ENCODE results near the gene THOC6. TPM values are rescaled to one million over a fixed set of nuclear protein-coding genes. Genes with fewer than 3 reads are reported as not detected.
A peak's percentile ranks its signal among the peaks of the same experiment; 100 is the strongest.

THOC6 gene
- total RNA-seq, 1 experiment from 2014 or later, result 76.5 TPM

- ChIA-PET POLR2A (no interaction called here), CTCF (interaction anchor here (0.8 to 1.7 kb wide), 5 partner anchors 34 to 96 kb away, joined by 3 to 15 read pairs (median 5); partner anchors contain the start of gene PAQR4)
- ATAC-seq (no peak; the same call in 1 of the 2 replicates), DNase-seq (ENCODE audit: low spot score) (no peak)
- H3K36me3 Mint-ChIP-seq, result no peaks in the 10 kb centered on the region
- H3K9me3 Mint-ChIP-seq, result no peaks in the 10 kb centered on the region
- peak within 1 kb of the TSS; percentile 88 for H3K27ac Mint-ChIP-seq
- peaks cover 24% of the 10 kb centered on the region for H3K4me1 Mint-ChIP-seq
- TF ChIP-seq GABPB1 (CRISPR knock-in tag; IDR thresholded peaks at IDR 0.05) (peak; percentile 79; the same call in 1 of the 2 replicates), NFE2L1 (CRISPR knock-in tag; IDR thresholded peaks at IDR 0.05) (no peak)
- no peaks in the 10 kb centered on the region for H3K27me3 Mint-ChIP-seq (ENCODE audit: low read depth)
- H3K4me3 Mint-ChIP-seq, result no peak within 1 kb of the TSS
Observed at GRCh38 chr16:3065069-3065741, 41.4 kb downstream of the THOC6 start, which contains the start of gene IL32. IL32 (plus strand) TSS chr16:3065640; CDS start chr16:3065812, 172 bp downstream.

- DNase-seq (ENCODE audit: low spot score), result no peak
- no peaks in the 10 kb centered on the region for H3K27me3 Mint-ChIP-seq (ENCODE audit: low read depth)
- CTCF ChIA-PET, result interaction anchor here (0.8 to 1.1 kb wide), 2 partner anchors 34 to 64 kb away, joined by 3 read pairs; no protein-coding TSS in a partner anchor
- no peak for TF ChIP-seq NR2C2 (CRISPR knock-in tag; IDR thresholded peaks at IDR 0.05)
- no peak for TF ChIP-seq ZNF671 (CRISPR knock-in tag; IDR thresholded peaks at IDR 0.05)
- no peak for TF ChIP-seq E2F5 (CRISPR knock-in tag; IDR thresholded peaks at IDR 0.05)
- no peak for TF ChIP-seq NFATC4 (CRISPR knock-in tag; IDR thresholded peaks at IDR 0.05)
- ATAC-seq, result no peak
- no peaks in the 10 kb centered on the region for H3K36me3 Mint-ChIP-seq
- POLR2A ChIA-PET, result no interaction called here
- no peak overlapping the region for H3K4me3 Mint-ChIP-seq
- H3K27ac Mint-ChIP-seq, result peak overlapping the region; percentile 88; the same call in 1 of the 2 replicates
- H3K4me1 Mint-ChIP-seq, result peaks cover 22% of the 10 kb centered on the region
- H3K9me3 Mint-ChIP-seq, result no peaks in the 10 kb centered on the region
Observed at GRCh38 chr16:3065742-3066439, 42.1 kb downstream of the THOC6 start.

GRCh38 chr16:3066440-3066748 lies 42.6 kb downstream of the THOC6 start:
- no peak for ATAC-seq
- H3K9me3 Mint-ChIP-seq, result no peaks in the 10 kb centered on the region
- ChIA-PET CTCF (interaction anchor here (1.1 kb wide), 1 partner anchor 64 kb away, joined by 3 read pairs; no protein-coding TSS in a partner anchor), POLR2A (no interaction called here)
- no peak overlapping the region for H3K4me3 Mint-ChIP-seq
- no peak for TF ChIP-seq MAX (CRISPR knock-in tag; IDR thresholded peaks at IDR 0.05)
- no peak for TF ChIP-seq SP1 (CRISPR knock-in tag; conservative IDR thresholded peaks at IDR 0.05)
- TF ChIP-seq GABPB1 (CRISPR knock-in tag; IDR thresholded peaks at IDR 0.05), result 0 out of 2 replicates have a peak, but pooled peaks have one; percentile 12
- no peak for TF ChIP-seq NR1H2 (CRISPR knock-in tag; IDR thresholded peaks at IDR 0.05)
- no peak for TF ChIP-seq PRDM15 (CRISPR knock-in tag; IDR thresholded peaks at IDR 0.05)
- TF ChIP-seq ZNF263 (CRISPR knock-in tag; IDR thresholded peaks at IDR 0.05; ENCODE audit: low read depth), result no peak
- H3K4me1 Mint-ChIP-seq, result peaks cover 26% of the 10 kb centered on the region
- no peaks in the 10 kb centered on the region for H3K27me3 Mint-ChIP-seq (ENCODE audit: low read depth)
- H3K27ac Mint-ChIP-seq, result no peak overlapping the region; the same call in 1 of the 2 replicates
- no peak for DNase-seq (ENCODE audit: low spot score)
- H3K36me3 Mint-ChIP-seq, result no peaks in the 10 kb centered on the region

GRCh38 chr16:3068487-3068886 lies 44.7 kb downstream of the THOC6 start:
- Mint-ChIP-seq H3K27me3 (ENCODE audit: low read depth) (peaks cover 5% of the 10 kb centered on the region; the same call in 1 of the 2 replicates), H3K27ac (no peak overlapping the region)

More at GRCh38 chr16:3068487-3068886, 44.7 kb downstream of the THOC6 start:
- TF ChIP-seq E2F5 (CRISPR knock-in tag; IDR thresholded peaks at IDR 0.05) (no peak), CREB1 (CRISPR knock-in tag; IDR thresholded peaks at IDR 0.05) (no peak), ETV6 (CRISPR knock-in tag; IDR thresholded peaks at IDR 0.05) (no peak), JUN (CRISPR knock-in tag; IDR thresholded peaks at IDR 0.05) (no peak), TCF7 (CRISPR knock-in tag; IDR thresholded peaks at IDR 0.05; ENCODE audit: low read depth) (no peak), MYBL2 (CRISPR knock-in tag; IDR thresholded peaks at IDR 0.05) (no peak), FOXP4 (CRISPR knock-in tag; IDR thresholded peaks at IDR 0.05) (no peak), EMX1 (CRISPR knock-in tag; IDR thresholded peaks at IDR 0.05) (no peak), MLX (CRISPR knock-in tag; IDR thresholded peaks at IDR 0.05) (no peak), SMAD3 (CRISPR knock-in tag; IDR thresholded peaks at IDR 0.05; ENCODE audit: borderline replicate concordance) (no peak)
- ChIA-PET POLR2A (no interaction called here), CTCF (interaction anchor here (0.9 to 2.1 kb wide), 4 partner anchors 9 to 37 kb away, joined by 3 to 8 read pairs (median 4); no protein-coding TSS in a partner anchor)
- no peak for ATAC-seq
- Mint-ChIP-seq H3K4me1 (peaks cover 37% of the 10 kb centered on the region), H3K9me3 (no peaks in the 10 kb centered on the region), H3K4me3 (no peak overlapping the region), H3K36me3 (no peaks in the 10 kb centered on the region)
- no peak for DNase-seq (ENCODE audit: low spot score)

Measured in WTC11 (cell line).